ENCODE results near the gene AP4E1. TPM values are rescaled to one million over a fixed set of nuclear protein-coding genes. Genes with fewer than 3 reads are reported as not detected.
"Not testable (repeated sequence)": the region's sequence is repeated elsewhere in the genome, so short reads cannot be mapped to it uniquely, and the experiment has no call there.

AP4E1 gene
- total RNA-seq, 1 donor = 3.2 TPM

GRCh38 chr15:51011212-51011611 is 102.7 kb downstream of the AP4E1 start:
- no peak for DNase-seq (ENCODE audit: low read depth in 2 of 3, low spot score in 2 of 3)

GRCh38 chr15:51016615-51017014 is 108.1 kb downstream of the AP4E1 start:
- DNase-seq (ENCODE audit: low read depth in 2 of 3, low spot score in 2 of 3) = no peak

GRCh38 chr15:51022206-51022605 is 113.7 kb downstream of the AP4E1 start:
- no peak for DNase-seq (ENCODE audit: low read depth in 2 of 3, low spot score in 2 of 3)

GRCh38 chr15:51023499-51023898 is 115.0 kb downstream of the AP4E1 start:
- no peak for DNase-seq (ENCODE audit: low read depth in 2 of 3, low spot score in 2 of 3)

GRCh38 chr15:51024735-51025453 is 116.4 kb downstream of the AP4E1 start:
- no peak for DNase-seq (ENCODE audit: low read depth in 2 of 3, low spot score in 2 of 3)

GRCh38 chr15:51025454-51025846 is 117.0 kb downstream of the AP4E1 start:
- DNase-seq (ENCODE audit: low read depth in 2 of 3, low spot score in 2 of 3) = no peak

- DNase-seq (ENCODE audit: low read depth in 2 of 3, low spot score in 2 of 3) = no peak
Observed at GRCh38 chr15:51030649-51031316, 122.3 kb downstream of the AP4E1 start.

- DNase-seq (ENCODE audit: low read depth in 2 of 3, low spot score in 2 of 3) = not testable (repeated sequence)
Observed at GRCh38 chr15:51037474-51037873, 129.0 kb downstream of the AP4E1 start.

GRCh38 chr15:51038162-51038973 is 129.9 kb downstream of the AP4E1 start:
- DNase-seq (ENCODE audit: low read depth in 2 of 3, low spot score in 2 of 3) = no peak

GRCh38 chr15:51038974-51039319 is 130.5 kb downstream of the AP4E1 start:
- DNase-seq (ENCODE audit: low read depth in 2 of 3, low spot score in 2 of 3) = no peak

- DNase-seq (ENCODE audit: low read depth in 2 of 3, low spot score in 2 of 3) = no peak
Observed at GRCh38 chr15:51044037-51044727, 135.7 kb downstream of the AP4E1 start.

GRCh38 chr15:51046016-51046415 is 137.5 kb downstream of the AP4E1 start:
- DNase-seq (ENCODE audit: low read depth in 2 of 3, low spot score in 2 of 3) = no peak

- no peak for DNase-seq (ENCODE audit: low read depth in 2 of 3, low spot score in 2 of 3)
Observed at GRCh38 chr15:51046799-51047449, 138.4 kb downstream of the AP4E1 start.

- peak in 1 of 3 donors; percentile 7 for DNase-seq (ENCODE audit: low read depth in 2 of 3, low spot score in 2 of 3)
Observed at GRCh38 chr15:51048308-51048707, 139.8 kb downstream of the AP4E1 start.

GRCh38 chr15:51049081-51049480 is 140.6 kb downstream of the AP4E1 start:
- DNase-seq (ENCODE audit: low read depth in 2 of 3, low spot score in 2 of 3) = no peak

- DNase-seq (ENCODE audit: low read depth in 2 of 3, low spot score in 2 of 3) = no peak
Observed at GRCh38 chr15:51051776-51052175, 143.3 kb downstream of the AP4E1 start.

GRCh38 chr15:51053571-51053970 is 145.1 kb downstream of the AP4E1 start:
- no peak for DNase-seq (ENCODE audit: low read depth in 2 of 3, low spot score in 2 of 3)

GRCh38 chr15:51054535-51054934 is 146.1 kb downstream of the AP4E1 start:
- DNase-seq (ENCODE audit: low read depth in 2 of 3, low spot score in 2 of 3) = no peak

Measured in hematopoietic multipotent progenitor cell (in vitro differentiated cells).